Measurements from ENCODE around the gene NR1H3.
A peak's percentile ranks its signal among the peaks of the same experiment; 100 is the strongest.

NR1H3 gene

DNA sequence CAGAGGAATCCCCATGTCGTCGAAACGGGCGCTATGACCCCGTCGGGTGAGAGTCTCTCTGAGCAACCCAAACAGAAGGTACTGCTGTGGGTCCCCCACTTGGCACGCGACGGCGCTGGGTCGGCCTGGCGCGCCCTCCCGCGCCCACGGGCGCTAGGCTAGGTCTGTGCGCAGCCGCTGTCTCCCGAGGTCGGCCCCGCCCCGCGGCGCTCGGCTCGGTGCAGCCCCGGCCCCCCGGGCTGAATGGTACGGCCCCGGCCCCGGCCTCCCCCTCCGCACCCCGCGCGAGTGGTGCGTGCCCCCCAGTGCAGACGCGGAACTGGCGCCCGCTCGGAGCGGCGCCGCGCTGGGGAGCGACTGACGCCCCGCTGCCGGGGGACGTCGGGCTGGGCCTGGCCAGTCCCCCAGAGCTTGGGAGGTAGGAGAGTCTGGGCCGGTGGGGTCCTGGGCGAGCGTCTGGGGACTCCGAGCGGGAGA is 12.1 kb downstream of the NR1H3 start, which contains the start of gene MADD:
Gene MADD, plus strand, starts transcription at position 305 of the 477 bp plus-strand sequence.
- DNase-seq (ENCODE audit: low read depth in 2 of 2): peak; percentile 84 to 85

DNA sequence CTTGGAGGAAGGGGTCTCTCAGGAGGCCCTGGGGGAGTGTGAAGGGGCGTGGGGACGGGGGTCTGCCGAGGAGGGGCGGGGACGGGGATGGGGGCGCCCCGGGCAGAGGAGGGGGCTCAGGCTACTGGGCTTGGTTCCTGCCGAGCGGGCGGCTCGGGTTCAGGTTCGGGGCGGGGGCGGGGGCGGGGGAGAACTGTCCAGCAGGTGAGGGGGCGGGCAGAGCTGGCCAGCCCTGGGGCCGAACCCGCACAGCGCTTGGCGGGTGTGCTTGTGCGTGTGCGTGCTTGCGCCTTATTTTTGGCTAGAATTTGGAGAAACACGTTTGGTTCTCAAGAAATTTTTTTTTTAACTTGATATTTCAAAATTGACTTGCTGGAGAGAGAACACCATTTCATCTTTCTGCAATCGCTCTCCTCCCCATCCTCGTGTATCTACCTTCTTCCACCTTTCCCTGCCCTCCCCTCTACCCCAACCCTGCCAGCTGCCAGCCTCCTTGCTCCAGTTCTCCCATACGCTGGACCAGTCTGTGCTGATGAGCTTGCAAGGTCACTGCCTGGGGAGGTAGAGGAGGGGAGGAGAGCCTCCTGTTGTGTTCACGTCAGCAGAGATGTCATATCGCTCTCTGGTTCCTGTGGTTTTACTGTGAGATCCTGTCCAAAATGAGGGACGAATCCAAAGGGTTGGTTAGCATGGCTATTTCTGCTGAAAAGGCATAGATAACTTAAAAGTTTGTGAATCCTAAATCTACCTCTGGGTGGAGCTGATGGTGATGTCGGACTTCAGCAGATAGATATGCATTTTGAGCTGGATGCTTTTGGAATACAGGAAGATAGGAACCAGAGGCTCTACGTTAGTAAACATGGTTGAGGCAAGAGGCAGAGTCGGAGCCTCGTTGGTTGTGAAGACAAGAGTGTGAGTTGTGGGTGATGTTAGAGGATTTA is 12.8 kb downstream of the NR1H3 start:
- DNase-seq (ENCODE audit: low read depth in 2 of 2): no peak

DNA sequence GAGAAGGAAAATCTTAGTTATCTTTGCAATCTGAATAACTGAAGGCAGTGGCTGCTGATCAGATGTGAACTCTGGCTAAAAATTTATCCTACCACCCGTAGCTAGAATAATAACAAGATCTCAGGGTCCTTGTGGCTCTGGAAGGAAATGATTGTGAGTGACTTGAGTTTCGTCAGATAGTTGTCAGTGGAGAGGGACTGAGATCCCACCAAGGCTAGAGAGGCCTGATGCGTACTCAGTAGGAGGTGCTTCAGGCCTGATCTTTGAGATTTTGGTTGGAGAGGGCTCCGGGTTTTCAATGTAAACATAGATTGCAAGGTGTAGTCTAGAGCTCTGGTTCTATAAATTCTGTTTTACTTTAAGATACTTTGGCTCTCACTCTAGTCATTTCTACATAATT is 13.5 kb downstream of the NR1H3 start:
- no peak for DNase-seq (ENCODE audit: low read depth in 2 of 2)

DNA sequence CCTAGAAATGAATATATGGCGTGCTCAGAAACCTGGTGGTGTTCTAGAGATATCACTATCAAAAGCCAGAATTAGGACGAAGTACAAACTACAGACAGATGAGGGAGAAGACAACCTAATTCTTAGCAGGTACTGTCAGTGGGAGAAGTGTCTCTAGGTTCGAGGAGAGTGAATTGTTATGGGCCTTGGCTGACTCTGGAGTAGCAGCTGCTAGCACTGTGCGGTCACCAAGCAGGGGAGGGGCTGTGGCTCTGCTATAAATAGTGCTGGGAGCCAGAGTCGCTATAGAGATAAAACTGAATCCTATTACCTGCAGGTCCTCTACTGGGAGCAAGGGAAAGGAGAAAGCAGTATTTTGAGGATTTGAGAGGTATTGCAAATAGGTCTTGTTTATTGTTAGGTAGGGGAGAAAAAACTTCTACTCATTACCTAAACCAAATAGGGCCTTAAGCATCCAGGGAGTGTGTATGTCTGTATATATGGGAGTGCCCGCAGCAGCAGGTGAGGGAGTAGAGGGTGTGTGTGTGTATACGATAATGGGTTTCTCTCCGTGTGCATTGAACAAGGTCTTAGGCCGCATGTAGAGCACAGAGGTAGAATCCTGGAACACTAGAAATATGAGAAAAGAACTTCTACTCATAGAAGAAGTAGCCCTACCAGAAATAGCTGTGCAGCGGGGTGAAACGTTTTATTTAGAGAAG is 14.3 kb downstream of the NR1H3 start:
- no peak for DNase-seq (ENCODE audit: low read depth in 2 of 2)

DNA sequence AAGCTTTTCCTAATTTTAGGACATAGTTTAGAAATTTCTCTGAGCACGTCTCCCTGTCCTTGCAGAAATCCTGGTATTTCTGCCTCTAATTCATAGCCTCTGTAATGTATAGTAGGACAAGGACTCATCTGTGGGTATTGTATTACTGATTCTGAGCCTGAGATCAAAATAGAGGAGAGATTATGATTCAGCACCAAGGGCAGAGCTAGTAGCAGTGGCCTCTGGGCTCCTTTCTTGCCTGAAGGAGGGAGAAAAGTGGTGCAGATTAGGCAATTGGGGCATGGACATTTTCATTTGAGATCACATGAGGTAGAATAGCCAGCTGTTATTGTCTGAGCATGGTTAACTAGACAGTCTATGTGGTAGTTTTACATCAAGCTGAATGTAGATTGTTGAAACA is 14.9 kb downstream of the NR1H3 start:
- DNase-seq (ENCODE audit: low read depth in 2 of 2): no peak

DNA sequence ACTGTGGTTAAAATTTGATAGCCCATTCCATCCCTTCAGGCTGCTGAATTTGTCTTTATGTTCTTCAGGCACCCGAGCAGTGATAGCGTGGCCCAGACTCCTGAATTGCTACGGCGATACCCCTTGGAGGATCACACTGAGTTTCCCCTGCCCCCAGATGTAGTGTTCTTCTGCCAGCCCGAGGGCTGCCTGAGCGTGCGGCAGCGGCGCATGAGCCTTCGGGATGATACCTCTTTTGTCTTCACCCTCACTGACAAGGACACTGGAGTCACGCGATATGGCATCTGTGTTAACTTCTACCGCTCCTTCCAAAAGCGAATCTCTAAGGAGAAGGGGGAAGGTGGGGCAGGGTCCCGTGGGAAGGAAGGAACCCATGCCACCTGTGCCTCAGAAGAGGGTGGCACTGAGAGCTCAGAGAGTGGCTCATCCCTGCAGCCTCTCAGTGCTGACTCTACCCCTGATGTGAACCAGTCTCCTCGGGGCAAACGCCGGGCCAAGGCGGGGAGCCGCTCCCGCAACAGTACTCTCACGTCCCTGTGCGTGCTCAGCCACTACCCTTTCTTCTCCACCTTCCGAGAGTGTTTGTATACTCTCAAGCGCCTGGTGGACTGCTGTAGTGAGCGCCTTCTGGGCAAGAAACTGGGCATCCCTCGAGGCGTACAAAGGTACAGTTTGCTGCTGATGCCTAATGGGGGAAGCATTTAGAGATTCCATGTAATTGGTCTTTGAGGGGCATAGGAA is 16.9 kb downstream of the NR1H3 start:
- no peak for DNase-seq (ENCODE audit: low read depth in 2 of 2)

DNA sequence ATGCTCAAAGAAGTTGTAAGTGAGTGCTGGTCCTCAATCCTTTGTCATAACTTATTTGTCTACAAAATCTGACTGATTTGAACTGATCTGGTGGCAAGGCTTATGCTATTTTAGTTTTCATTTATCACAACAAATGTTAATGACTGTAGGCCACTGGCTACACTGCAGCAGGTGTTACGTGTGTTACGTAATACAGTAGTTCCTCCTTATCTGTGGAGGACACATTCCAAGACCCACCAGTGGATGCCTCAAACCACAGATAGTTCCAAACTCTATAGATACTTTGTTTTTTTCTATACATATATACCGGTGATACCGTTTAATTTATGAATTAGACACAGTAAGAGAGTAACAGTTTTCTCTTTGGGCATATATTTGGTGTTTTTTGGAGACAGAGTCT is 19.1 kb downstream of the NR1H3 start:
- no peak for DNase-seq (ENCODE audit: low read depth in 2 of 2)

DNA sequence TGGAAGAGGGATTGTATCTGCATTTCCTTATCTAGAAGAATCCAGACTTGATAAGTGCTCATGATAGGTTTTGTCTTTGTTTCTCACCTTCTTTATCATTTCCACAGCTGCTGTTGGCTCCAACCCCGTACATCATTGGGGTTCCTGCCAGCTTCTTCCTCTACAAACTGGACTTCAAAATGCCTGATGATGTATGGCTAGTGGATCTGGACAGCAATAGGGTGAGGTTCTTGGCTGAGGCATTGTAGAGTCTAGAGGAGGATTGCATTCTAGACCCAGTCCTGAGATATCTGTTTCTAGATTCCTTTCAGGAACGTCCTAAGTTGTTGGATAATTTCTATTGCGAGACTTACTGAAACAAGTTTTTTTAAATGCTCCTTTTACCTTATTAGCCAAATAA is 20.3 kb downstream of the NR1H3 start:
- DNase-seq (ENCODE audit: low read depth in 2 of 2): no peak

DNA sequence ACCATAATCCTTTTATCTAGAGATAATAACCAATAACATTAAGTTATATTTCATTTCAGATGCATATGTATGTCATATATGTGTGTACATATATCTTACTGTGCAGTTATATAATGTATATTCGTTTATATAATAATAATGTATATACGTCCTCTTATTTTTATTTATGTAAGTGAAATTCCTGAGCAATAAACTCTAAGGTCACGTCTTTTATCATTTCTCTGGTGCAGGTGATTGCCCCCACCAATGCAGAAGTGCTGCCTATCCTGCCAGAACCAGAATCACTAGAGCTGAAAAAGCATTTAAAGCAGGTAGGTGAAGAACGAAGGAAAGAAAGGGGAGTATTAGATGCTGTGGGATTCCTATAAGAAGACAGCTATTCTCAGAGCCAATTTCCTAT is 21.0 kb downstream of the NR1H3 start:
- DNase-seq (ENCODE audit: low read depth in 2 of 2): no peak

DNA sequence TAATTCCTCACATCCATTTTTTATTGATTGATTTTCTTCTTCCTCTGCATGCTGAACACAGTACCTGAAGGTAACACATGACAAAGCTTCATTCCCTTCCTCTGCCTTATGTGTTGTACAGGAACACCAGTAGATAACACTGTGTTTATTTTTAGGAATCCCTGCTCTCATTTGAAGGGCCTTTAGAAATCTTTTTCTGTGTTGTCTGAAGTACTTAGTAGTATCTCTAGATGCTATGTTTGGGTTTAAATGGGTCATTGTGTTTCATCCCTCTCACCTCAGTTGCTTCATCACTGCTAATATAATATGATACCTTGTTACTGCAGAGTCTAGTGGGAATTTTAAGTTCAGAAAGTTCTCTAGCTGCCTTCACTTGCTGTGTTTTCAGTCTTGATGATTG is 22.3 kb downstream of the NR1H3 start:
- no peak for DNase-seq (ENCODE audit: low read depth in 2 of 2)

DNA sequence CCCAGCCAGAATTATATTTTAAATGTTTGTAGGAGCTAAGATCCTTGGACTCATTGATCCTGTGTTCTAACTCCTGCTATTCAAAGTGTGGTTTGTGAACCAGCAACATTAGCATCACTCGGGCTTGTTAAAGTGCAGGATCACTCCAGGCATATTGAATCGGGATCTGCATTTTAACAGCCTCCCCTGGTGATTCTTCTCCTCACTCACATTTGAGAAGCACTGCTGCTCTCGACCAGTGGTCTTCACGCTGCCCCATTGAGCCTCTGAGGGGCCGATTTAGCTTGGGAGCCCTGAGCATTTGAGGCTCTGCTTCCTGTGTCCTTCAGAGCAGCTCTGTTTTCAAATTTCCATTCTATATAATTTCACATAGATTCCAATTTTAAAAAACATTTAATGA is 23.1 kb downstream of the NR1H3 start:
- no peak for DNase-seq (ENCODE audit: low read depth in 2 of 2)

DNA sequence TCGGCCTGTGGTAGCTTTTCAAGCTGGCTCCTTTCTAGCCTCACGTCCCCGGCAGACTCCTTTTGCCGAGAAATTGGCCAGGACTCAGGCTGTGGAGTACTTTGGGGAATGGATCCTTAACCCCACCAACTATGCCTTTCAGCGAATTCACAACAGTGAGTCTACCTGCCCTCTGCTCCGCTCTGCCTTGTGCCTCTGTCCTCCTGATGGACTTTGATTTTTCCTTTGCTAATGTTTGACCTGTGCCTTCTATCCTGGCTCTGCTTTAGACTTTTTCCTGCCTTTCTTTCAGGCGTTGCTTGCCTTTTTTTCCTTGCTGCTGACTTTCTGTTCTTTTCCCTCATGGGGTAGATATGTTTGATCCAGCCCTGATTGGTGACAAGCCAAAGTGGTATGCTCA is 24.7 kb downstream of the NR1H3 start:
- DNase-seq (ENCODE audit: low read depth in 2 of 2): no peak

DNA sequence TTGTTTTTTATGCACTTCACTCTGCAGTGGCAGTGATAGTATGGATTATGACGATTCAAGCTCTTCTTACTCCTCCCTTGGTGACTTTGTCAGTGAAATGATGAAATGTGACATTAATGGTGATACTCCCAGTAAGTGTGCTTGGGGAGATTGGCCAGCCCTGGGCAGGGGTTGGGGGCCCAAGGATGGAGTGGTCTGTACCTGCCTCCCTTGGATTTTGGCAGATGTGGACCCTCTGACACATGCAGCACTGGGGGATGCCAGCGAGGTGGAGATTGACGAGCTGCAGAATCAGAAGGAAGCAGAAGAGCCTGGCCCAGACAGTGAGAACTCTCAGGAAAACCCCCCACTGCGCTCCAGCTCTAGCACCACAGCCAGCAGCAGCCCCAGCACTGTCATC is 26.4 kb downstream of the NR1H3 start:
- no peak for DNase-seq (ENCODE audit: low read depth in 2 of 2)

DNA sequence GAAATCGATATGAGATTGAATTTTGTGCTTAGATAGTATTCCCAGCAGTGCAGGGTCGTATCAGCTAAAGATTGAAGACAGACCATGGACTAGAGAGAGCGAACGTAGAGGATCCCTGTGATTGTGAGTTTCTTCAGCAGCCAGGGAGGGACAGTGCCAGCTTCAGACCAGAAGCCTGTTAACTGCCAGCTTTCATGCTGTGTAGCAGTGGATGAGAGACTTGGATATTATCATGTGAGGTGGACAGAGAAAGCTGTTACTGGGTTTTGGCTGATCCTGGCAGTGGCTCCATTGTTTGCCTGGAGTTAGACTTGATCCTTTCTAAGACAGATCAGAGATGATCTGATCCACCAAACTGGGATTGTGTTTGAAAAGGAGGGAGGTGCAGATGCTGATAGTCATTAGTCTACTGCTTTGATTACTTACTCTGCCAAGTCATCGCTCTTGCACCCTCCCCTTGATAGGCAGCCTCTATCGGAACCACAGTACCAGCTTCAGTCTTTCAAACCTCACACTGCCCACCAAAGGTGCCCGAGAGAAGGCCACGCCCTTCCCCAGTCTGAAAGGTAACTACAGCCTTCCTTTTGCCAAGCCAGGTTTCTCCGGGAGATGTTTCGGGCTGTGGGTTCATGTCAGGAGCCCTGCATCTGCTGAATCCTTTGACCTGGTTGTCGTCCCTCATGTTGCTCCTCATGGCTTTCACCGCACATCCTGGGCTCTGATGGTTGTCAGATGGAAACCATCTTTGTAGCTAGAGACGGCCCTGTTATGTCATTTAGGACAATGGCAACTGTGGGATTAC is 28.4 kb downstream of the NR1H3 start:
- DNase-seq (ENCODE audit: low read depth in 2 of 2): no peak

DNA sequence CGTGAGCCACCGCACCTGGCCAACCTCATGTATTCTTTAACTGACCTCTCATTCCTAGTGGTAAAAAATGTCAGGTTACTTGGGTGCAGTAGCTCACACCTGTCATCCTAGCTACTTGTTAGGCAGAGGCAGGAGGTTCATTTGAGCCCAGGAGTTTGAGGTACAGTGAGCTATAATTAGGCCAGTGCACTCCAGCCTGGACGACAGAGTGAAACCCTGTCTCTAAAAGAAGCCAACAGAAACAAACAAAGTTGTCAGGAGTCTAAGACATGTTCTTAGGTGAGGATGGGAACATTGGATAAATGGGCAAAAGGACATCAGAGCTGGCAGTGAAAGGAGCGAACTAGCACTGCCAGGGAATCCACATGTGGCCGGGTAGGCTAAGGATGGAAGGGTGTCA is 30.3 kb downstream of the NR1H3 start:
- no peak for DNase-seq (ENCODE audit: low read depth in 2 of 2)

DNA sequence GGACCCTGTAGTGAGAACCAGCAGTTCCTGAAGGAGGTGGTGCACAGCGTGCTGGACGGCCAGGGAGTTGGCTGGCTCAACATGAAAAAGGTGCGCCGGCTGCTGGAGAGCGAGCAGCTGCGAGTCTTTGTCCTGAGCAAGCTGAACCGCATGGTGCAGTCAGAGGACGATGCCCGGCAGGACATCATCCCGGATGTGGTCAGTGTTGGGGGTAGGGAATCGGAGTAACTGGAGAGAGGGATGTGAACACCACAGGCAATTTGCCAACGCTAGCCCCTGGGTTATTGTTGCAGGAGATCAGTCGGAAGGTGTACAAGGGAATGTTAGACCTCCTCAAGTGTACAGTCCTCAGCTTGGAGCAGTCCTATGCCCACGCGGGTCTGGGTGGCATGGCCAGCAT is 32.1 kb downstream of the NR1H3 start:
- no peak for DNase-seq (ENCODE audit: low read depth in 2 of 2)

DNA sequence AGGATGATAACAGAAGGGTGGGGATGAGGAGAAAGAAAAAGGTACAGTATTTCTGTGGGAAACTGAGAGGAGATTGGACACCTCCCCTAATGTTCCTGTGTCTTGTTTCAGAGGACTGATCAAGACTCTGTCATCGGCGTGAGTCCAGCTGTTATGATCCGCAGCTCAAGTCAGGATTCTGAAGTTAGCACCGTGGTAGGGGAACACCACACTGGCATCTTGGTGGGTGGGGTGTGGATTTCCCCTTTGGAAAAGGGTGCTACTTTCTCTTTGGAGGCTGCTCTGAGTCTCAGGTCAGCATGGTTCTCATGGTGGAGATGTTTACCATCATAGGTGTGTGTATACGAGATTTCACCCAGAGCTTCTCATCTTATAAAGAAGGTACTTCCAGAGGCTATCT is 37.6 kb downstream of the NR1H3 start:
- no peak for DNase-seq (ENCODE audit: low read depth in 2 of 2)

DNA sequence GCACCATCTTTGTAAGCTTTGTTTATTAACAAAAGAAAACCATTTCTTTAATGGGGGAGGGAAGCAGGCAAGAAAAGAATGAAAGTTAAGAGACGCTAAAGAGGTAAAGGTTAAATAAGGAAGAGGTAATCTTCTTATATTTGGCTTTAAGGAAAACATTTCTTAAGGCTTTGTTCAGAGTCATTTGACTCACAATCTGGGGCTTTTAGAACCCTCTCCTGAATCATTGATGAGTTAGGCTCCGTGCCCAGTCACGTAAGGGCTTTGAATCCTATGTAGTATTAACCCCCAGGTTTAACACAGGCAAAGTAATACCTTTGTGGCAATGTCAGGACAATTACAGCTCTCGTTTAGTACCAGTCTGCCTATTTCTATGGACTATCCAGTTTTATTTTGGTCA is 38.2 kb downstream of the NR1H3 start:
- no peak for DNase-seq (ENCODE audit: low read depth in 2 of 2)

DNA sequence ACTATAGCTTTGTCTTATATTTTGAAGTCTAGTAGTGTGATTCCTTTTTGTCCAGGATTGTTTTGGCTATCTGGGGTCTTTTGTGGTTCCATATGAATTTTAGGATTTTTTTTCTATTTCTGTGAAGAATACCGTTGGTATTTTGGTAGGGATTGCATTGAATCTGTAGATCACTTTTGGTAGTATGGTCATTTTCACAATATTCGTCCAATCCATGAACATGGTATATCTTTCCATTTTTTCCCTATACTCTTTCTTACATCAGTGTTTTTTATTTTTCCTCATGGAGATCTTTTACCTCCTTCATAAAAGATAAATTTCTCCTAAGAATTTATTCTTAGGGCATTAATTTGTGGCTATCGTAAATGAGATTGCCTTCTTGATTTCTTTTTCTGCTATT is 41.3 kb downstream of the NR1H3 start:
- no peak for DNase-seq (ENCODE audit: low read depth in 2 of 2)

DNA sequence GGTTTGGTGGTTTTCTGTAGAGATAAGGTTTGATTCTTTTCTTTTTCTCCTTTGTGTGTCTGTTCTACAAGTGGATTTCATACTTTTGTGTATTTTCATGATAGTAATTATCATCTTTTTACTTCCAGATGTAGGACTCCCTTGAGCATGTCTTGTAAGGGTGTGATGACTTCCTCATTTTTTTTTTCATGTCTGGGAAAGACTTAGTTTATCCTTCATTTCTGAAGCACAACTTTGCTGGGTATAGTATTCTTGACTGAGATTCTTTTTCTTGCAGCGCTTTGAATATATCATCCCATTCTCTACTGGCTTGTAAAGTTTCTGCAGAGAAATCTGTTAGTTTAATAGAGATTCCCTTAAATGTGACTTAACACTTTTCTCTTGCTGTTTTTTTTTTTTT is 45.1 kb downstream of the NR1H3 start:
- DNase-seq (ENCODE audit: low read depth in 2 of 2): no peak

DNA sequence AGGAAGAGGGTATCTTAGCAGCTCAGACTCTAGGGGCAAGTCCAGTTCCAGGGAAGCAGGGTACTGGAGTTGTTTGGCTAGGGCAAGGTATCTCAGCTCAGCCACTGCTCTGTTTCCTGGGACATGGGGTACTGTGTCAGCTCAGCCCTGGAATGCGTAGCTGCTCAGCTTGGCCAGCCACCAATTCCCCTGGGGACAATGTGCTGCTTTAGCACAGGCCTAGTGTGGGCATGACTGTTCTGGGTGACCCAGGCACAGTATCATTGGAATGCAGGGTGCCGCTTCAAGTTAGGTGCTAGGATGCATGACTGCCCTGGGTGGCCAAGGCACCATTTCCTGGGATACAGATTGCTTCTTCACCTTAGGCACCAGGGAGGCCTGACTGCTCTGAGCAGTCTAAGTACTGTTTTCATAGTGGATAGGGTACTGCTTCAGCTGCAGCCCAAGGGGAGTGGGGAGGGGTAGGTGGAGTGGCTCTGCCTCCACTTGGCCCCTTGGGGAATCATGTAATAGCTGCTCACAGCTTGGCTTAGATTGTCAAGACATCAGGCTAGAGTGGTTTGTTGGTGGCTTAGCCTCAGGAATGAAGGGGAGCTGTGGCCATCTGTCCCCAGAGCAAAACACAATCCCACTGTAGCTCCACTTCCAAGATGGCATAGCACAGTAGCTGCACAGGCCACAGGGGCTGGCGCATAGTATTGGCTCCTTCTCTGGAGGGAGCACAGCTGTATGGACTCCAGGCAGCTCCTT is 48.1 kb downstream of the NR1H3 start:
- no peak for DNase-seq (ENCODE audit: low read depth in 2 of 2)
